ENCODE data around the gene ZNF554.

DNA sequence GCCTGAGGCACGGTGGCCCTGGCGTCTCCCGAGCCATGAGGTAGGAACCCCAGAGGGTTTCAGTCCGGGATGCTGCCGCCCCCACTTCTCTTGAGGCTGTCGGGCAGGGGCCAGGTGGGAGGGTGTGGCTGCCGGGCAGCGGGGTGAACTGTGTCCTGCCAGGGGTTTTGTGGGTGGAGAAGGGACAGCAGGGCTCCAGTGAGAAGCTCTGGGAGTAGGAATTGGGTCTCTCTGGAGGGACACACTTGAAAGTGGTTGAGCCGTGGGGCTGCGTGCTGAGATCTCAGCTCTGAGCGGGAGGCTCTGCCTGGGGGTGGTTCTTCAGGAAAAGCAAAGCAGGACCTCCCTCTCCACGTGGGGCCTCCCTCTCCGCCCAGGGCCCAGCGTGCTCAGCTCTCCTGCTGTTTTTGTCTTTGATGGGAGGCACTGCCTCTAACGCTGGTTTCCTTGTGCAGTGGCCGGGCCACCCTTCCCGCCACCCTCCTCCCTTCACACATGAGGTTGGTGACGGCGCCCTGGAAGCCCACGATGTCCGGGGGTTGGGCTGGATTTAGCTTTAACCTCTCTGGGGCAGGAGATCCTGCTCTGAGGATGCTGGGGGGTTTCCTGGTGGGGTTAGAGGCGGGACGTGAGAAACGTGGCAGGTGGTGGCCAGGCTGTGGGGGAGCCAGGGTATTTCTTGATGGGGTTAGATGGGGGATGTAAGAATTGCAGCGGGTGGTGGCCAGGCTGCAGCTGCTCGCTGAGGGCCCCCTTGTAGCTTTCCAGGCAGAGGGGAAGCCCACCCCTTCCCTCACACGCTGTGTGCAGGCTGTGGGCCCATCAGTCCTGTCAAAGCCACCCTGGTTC is 15.3 kb upstream of the ZNF554 start:
- TF ChIP-seq POLR2A (IDR thresholded peaks at IDR 0.05) (no peak), EP300 (IDR thresholded peaks at IDR 0.05) (no peak)
